HG03565 (cell line): Measurements from ENCODE around the gene MYOF.

Experiments
- ATAC-seq: cut with Tn5 transposase; IDR thresholded peaks from one replicate; pipeline ENCODE4 v1.9.1; 2021; ENCODE audit warnings: mild to moderate bottlenecking, moderate library complexity; ENCODE audit not compliant: unreplicated experiment

The MYOF gene

GRCh38 chr10:93398528-93398927 is 83.6 kb downstream of the MYOF start:
- no peak for ATAC-seq

GRCh38 chr10:93397020-93397419 is 85.1 kb downstream of the MYOF start:
- no peak for ATAC-seq

GRCh38 chr10:93393211-93393610 is 88.9 kb downstream of the MYOF start:
- ATAC-seq, result no peak

- ATAC-seq, result no peak
These were observed 90.0 kb downstream of the MYOF start for GRCh38 chr10:93392121-93392520.

GRCh38 chr10:93390306-93391090 is 91.6 kb downstream of the MYOF start:
- ATAC-seq, result no peak

- no peak for ATAC-seq
These were observed 95.3 kb downstream of the MYOF start for GRCh38 chr10:93386631-93387369.

GRCh38 chr10:93385345-93385744 is 96.8 kb downstream of the MYOF start:
- no peak for ATAC-seq

- no peak for ATAC-seq
These were observed 98.1 kb downstream of the MYOF start for GRCh38 chr10:93384006-93384405.

GRCh38 chr10:93383562-93383981 is 98.6 kb downstream of the MYOF start:
- no peak for ATAC-seq

GRCh38 chr10:93379731-93380575 is 102.2 kb downstream of the MYOF start:
- ATAC-seq, result no peak

GRCh38 chr10:93378997-93379730 is 103.0 kb downstream of the MYOF start:
- ATAC-seq, result no peak

GRCh38 chr10:93378039-93378438 is 104.1 kb downstream of the MYOF start:
- no peak for ATAC-seq

GRCh38 chr10:93376372-93377293 is 105.5 kb downstream of the MYOF start:
- ATAC-seq, result peak; percentile 56

GRCh38 chr10:93370961-93371360 is 111.2 kb downstream of the MYOF start:
- ATAC-seq, result no peak

- no peak for ATAC-seq
These were observed 112.5 kb downstream of the MYOF start for GRCh38 chr10:93369588-93370164.

- no peak for ATAC-seq
These were observed 113.9 kb downstream of the MYOF start for GRCh38 chr10:93368210-93368609.

GRCh38 chr10:93367664-93368063 is 114.5 kb downstream of the MYOF start:
- ATAC-seq, result no peak

- no peak for ATAC-seq
These were observed 117.2 kb downstream of the MYOF start for GRCh38 chr10:93364966-93365365.
